A549 treated with CORT108297 at 1 μM for 4 hours (cell line): Measurements from ENCODE around the gene CD109. TPM values are rescaled to one million over a fixed set of nuclear protein-coding genes. Genes with fewer than 3 reads are reported as not detected.

Experiments used
- total RNA-seq: library from RNA; stranded (reverse); fragments of 200-300 nt; extraction: Qiagen RNA extraction; gene quantifications from 5 replicates; pipeline ENCODE4 v1.2.3, GENCODE V29; 2022

Gene CD109
- total RNA-seq: 25.4 to 45.7 TPM (median 39.2 TPM) in 5 replicates

GRCh38 chr6:73695619-73696421 is at the start of gene CD109:
CD109 (plus strand) TSS chr6:73696203; CDS start chr6:73696216, 13 bp downstream.

DNA sequence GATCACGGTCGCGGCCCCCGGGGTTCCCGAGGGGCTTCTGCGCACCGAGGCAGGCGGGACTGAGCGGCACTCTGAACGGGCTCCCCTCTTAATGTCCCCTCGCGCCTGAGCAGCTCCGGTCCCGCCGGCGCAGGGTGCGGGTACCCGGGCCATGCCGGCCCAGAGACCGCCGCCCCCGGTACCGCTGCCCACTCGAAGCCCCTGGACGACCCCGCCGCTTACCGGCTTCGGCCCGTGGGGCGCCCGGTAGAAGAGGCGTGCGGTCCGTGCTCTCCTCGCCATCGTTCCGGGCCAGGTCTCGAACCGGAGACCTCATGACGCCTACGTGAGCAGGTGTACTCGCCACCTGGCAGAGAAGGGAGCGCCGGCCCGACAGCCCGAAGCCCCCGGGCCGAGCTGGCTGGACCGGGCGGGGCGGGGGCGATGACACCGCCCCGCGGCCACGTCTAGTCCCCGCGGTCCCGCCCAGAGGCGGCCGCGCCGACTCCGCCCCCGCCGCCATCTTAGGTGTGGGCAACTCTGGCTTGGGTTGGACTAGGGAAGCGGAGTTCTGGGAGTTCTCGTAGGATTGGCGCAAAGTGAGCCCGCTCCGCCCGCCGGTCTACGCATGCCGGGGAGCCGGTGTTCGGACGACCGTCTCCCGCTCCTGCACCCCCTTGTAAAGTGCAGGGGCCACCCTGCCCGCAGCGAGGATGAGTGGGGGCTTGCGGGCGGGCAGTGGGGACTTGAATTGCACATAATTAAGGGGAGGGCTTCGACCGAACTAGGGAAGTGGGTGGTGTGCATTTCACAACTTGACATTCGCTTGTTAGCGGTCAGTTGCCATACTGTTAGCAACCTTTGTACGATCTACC is 42.2 kb upstream of the CD109 start, which contains the start of gene SLC17A5:
TSS of gene SLC17A5 (minus strand) at position 422 of the 854 bp plus-strand sequence. CDS start at position 316, 106 bp downstream.

Other genes starting within 250 kb of the CD109 start
- gene CGAS, start 243.9 kb upstream of the CD109 start, total RNA-seq: 5.2 to 6.3 TPM (median 5.4 TPM) in 5 replicates
- gene MTO1, start 234.5 kb upstream of the CD109 start, total RNA-seq: 10.1 to 14.1 TPM (median 10.6 TPM) in 5 replicates
- 7,472 to 9,100 TPM (median 7,583 TPM) in 5 replicates for gene EEF1A1, start 175.2 kb upstream of the CD109 start, total RNA-seq
- gene SLC17A5, start 42.2 kb upstream of the CD109 start, total RNA-seq: 10.1 to 11.6 TPM (median 11.0 TPM) in 5 replicates